ENCODE data around the gene RASL12. TPM values are rescaled to one million over a fixed set of nuclear protein-coding genes. Genes with fewer than 3 reads are reported as not detected.

RASL12 gene
- total and polyA plus RNA-seq, 2 of the 8 experiments (the other 6 are each of a cell fraction or from before 2014, with no cell fraction given) = 9.5 to 10.3 TPM

DNA sequence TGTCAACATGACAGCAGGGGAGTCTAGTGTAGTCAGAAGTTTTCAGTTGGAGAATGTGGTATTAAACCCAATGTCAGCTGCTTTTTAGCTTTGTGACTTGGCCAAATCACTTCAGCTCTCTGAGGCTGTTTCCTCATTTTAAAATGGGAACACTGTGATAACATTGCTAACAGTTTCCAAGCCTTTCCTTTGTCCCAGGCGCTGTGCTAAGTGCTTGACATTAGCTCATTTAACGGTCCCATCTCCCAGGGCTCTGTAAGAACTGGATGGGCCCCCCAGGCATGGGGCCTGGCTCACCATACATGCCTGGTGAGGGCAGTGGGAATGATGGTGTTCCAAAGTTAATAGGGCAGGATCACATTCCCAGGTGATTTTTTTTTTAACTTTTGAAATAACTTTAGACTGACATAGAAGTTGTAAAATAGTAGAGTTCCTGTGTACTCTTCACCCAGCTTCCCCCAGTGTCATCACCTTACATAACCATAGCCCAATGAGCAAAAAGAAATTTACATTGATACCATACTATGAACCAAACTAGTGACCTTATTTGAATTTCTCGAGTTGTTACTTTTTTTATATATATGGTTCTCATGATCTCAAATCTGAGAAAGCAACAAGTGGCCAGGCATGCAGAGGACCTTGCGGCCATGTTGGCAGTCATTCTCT lies 7.7 kb downstream of the RASL12 start:
- no peak overlapping the region for H2BK15ac ChIP-seq (ENCODE audit: low read length)
- no peaks in the 10 kb centered on the region for H3K23me2 ChIP-seq (ENCODE audit: low read depth, low read length)
- FAIRE-seq = no peak
- H2BK5ac ChIP-seq (ENCODE audit: low read depth, low read length) = no peak overlapping the region
- no peak overlapping the region for H4K5ac ChIP-seq (ENCODE audit: insufficient read length, low read depth, low read length)
- ChIA-PET POLR2A (ENCODE audit: partially characterized antibody) (no interaction called here), CTCF (ENCODE audit: partially characterized antibody) (interaction anchor here (0.6 to 33.2 kb wide), 11 partner anchors 6 to 1647 kb away, joined by 3 to 1213 read pairs (median 4); partner anchors contain the start of genes KBTBD13, RASL12 and SLC51B)
- H3K18ac ChIP-seq (ENCODE audit: extremely low read depth, low read length) = no peak overlapping the region
- WGBS, 2 experiments (ENCODE audit: extremely low coverage in 1 of 2, insufficient coverage in 1 of 2, insufficient read length in 1 of 2, insufficient replicate concordance in 2 of 2, low coverage in 1 of 2, low lambda C conversion rate in 2 of 2, missing lambda C conversion rate in 1 of 2) = 88% methylated on average over 4 of the region's 4 CpGs; no CpG with 5 or more reads in 1 of the 2 experiments
- H3K9me3 ChIP-seq (ENCODE audit: insufficient read depth in 2 of 2, low read depth in 1 of 2, low read length in 1 of 2) = no peaks in the 10 kb centered on the region
- no peak overlapping the region for H3K4ac ChIP-seq (replicated peaks; ENCODE audit: insufficient read length, low read depth, low read length)
- H3K23ac ChIP-seq (ENCODE audit: insufficient read length) = no peak overlapping the region
- H3K27me3 ChIP-seq (replicated peaks in 1 of 4; ENCODE audit: control insufficient read depth in 3 of 4, extremely low read depth in 1 of 4, insufficient read depth in 3 of 4, low read length in 3 of 4) = no peaks in the 10 kb centered on the region; a peak in 1 of 7 replicates
- no peak overlapping the region for H3K4me2 ChIP-seq (ENCODE audit: insufficient read depth in 1 of 2, low read depth in 2 of 2, low read length in 2 of 2)
- TF ChIP-seq BACH1 (IDR thresholded peaks at IDR 0.05; ENCODE audit: low read length) = no peak
- no peak for TF ChIP-seq EGR1 (IDR thresholded peaks at IDR 0.05; ENCODE audit: borderline replicate concordance, low read depth, low read length)
- TF ChIP-seq RFX5 (IDR thresholded peaks at IDR 0.05; ENCODE audit: borderline replicate concordance, low read depth, low read length) = no peak
- TF ChIP-seq TCF12 (IDR thresholded peaks at IDR 0.05; ENCODE audit: low read depth, low read length) = no peak
- no peak for TF ChIP-seq HDAC6 (IDR thresholded peaks at IDR 0.05; ENCODE audit: low read depth, low read length)
- TF ChIP-seq PHF8 (conservative IDR thresholded peaks at IDR 0.05; ENCODE audit: low read depth, low read length) = no peak
- H2AFZ ChIP-seq (ENCODE audit: low read length) = no peak overlapping the region
- H3K36me3 ChIP-seq (ENCODE audit: control insufficient read depth in 2 of 4, insufficient read depth in 4 of 4, low read length in 3 of 4) = no peaks in the 10 kb centered on the region; a peak in 1 of 8 replicates
- H4K91ac ChIP-seq (replicated peaks; ENCODE audit: insufficient read length, low read length) = no peak overlapping the region
- H4K8ac ChIP-seq (ENCODE audit: extremely low read depth, insufficient read depth, low read length) = no peak overlapping the region
- no peak overlapping the region for H3K27ac ChIP-seq (ENCODE audit: low read depth, low read length)
- H2BK120ac ChIP-seq (replicated peaks; ENCODE audit: low read depth, low read length) = no peak overlapping the region
- H2BK12ac ChIP-seq (ENCODE audit: low read depth, low read length) = no peak overlapping the region
- H3K79me1 ChIP-seq (ENCODE audit: low read depth, low read length) = no peaks in the 10 kb centered on the region
- no peak overlapping the region for H3K4me3 ChIP-seq (ENCODE audit: extremely low read depth in 1 of 4, insufficient read depth in 2 of 4, low read depth in 3 of 4, low read length in 4 of 4)
- no peaks in the 10 kb centered on the region for H3K4me1 ChIP-seq (replicated peaks in 1 of 4; ENCODE audit: control insufficient read depth in 3 of 4, insufficient read depth in 4 of 4, low read length in 3 of 4)
- H3K9ac ChIP-seq (replicated peaks in 1 of 4; ENCODE audit: extremely low read depth in 1 of 4, low read depth in 3 of 4, low read length in 3 of 4) = no peak overlapping the region
- H3K56ac ChIP-seq (replicated peaks; ENCODE audit: insufficient read length, low read depth, low read length) = no peak overlapping the region
- no peak overlapping the region for H3K14ac ChIP-seq (ENCODE audit: insufficient read length)
- H4K20me1 ChIP-seq (replicated peaks in 1 of 2; ENCODE audit: control insufficient read depth in 1 of 2, insufficient read depth in 2 of 2, low read length in 2 of 2) = no peaks in the 10 kb centered on the region
- no peaks in the 10 kb centered on the region for H3K79me2 ChIP-seq (ENCODE audit: control insufficient read depth in 1 of 2, insufficient read depth in 2 of 2, low read length in 2 of 2)
- no peak for DNase-seq (ENCODE audit: low read depth in 1 of 2, low spot score in 2 of 2)
- no peak overlapping the region for H2BK20ac ChIP-seq (ENCODE audit: low read length)
- no peak overlapping the region for H2AK5ac ChIP-seq (ENCODE audit: low read depth, low read length)
